Stimulated activated CD4-positive, alpha-beta T cell treated with anti-CD3 and anti-CD28 coated beads, Interleukin-1b, Interleukin-23, amount 100 ng/mL, for 4 hours (primary cell): Measurements from ENCODE around the gene CPZ.

Experiments used
- DNase-seq, 2 donors: peaks; one replicate each; pipeline ENCODE4 v3.0.0-alpha.2; 2020; ENCODE audit warnings: low read depth in 2 of 2

Gene CPZ

DNA sequence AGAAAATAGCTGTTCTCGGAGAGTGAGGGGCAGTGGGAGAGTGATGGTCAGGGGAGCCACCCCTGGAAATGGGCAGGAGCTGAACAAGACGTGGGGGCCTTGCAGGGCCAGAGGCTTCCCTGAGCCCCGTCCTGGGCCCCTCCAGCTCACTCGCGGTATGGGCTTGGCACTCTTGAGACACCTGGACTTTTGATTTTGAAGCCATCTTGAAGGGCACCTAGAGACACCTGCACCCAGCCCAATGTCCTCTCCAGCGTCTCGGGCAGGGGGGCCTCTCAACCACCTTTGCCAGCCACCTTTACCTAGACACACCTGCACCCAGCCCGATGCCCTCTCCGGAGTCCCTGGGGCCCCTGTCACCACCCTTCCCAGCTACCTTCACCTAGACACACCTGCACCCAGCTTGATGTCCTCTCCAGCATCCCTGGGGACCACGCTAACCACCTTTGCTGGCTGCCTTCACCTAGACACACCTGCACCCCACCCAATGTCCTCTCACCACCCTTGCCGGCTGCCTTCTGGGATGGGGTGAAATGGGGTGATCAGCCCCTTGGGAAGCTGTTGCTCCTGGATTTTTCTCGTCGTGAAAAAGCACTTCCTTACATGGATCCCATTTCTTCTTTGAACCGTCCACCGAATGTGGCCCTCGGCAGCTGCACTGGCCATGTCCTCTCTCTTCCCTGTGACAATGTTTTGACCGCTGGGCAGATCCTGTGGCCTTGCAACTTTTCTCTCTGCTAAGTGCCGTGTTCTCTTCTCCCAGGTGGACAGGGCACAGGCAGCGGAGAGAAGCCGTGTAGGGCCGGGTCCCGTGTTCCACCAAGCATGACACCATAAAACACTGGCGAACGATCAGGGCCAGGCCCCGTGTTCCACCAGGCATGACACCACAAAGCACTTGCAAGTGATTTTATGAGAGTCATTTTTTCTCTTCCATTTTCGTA, 47.5 kb downstream of the CPZ start:
- no peak for DNase-seq

DNA sequence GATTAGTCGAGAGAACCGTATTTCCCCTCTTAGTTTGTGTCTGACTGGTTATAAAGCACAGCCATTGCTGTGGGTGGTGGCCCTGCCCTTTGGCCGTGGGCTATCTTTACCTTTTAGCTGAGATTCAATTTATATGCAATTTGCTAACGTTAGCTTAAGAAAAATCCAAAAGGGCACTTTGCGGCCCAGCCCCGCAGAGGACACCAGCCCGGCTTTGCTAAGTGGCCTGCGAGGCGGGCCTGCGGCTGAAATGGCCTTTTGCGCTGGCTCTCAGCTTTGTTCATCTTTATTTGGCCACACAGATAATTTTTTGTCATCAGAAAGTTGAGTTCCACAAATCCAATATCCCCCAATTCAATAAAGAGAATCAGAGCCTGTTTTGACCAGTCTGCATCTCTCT, 48.3 kb downstream of the CPZ start:
- no peak for DNase-seq

DNA sequence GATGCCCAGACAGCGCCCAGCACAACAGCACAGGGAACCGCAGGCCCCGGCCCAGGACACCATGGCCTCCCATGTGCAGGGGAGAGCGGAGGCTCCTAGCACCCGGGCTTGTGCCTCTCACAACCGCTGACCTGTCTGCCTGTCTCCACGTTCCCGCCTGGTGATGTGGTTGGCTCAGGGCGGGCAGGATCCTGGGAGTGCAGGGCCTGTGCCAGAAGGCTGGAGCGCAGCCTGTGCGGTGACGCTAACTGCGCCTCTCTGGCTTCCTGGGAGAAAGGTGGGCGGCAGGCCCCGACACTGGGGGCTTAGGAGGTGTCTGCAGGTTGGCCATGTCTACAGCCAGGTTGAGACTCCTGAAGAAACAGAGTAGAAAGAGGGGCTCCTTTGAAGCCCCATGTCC, 48.7 kb downstream of the CPZ start:
- no peak for DNase-seq

DNA sequence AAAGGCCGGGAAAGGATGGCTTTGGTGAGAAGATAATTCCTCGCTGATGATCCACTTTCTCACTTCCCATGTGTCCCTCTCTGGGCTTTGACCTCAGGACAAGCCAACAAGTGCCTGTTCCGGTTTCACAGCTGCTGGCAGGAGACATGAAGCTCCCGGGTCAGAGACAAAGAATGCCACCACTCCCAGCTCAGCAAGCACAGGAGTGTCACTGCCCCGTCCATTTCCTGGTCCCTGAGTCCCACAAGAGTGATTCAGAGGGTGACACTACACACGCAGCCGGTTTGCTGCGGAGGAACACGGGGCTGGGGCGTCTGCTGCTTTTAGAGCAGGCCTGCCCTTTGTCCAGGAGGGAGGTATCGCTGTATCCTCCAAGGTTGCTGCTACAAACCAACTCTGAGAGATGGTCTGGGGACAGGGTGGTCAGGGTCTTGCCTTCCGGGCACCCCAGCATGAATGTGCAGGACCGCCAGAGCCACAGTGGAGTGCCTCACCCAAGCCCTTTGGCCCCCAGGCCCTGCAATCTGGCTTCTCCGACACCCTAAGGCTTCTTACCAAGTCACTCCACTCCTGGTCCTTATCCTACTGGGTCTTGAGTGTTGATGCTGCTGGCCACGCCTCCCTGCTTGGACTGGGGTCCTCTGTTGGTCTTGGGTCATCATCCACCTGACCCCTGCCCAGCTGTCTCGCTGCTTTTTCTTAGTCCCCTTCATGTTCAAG, 49.5 kb downstream of the CPZ start:
- DNase-seq: no peak

DNA sequence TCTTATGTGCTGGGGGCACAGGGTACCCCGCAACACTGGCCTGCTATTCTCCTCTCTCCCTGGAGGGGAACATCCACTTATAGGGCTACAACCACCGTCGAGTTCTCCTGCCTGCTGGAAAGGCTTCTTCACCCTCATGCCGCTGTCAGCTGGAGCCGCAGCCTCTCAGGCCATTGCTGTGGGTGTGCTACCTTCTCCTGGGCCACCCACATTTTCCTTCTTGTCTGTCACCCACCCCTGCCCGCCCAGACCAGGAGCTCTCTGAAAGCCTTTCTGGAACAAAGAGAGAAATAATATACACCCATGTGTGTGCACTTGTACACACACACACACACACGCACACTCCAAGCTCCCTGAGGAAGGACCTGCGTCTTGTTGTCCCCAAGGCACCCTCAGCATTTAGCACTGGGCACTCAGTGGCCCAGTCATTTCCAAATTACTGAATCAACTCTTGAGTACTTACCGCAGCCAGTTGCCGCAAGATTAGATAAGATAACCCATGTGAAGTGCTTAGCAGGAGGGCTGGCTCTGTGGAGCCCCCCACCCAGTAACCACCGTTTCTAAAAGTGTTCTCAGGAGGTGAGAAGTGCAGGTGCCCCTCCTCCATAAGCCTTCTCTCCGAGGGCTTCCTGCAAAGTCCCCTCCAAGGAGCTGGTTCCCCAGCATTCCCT, 50.2 kb downstream of the CPZ start:
- no peak for DNase-seq

DNA sequence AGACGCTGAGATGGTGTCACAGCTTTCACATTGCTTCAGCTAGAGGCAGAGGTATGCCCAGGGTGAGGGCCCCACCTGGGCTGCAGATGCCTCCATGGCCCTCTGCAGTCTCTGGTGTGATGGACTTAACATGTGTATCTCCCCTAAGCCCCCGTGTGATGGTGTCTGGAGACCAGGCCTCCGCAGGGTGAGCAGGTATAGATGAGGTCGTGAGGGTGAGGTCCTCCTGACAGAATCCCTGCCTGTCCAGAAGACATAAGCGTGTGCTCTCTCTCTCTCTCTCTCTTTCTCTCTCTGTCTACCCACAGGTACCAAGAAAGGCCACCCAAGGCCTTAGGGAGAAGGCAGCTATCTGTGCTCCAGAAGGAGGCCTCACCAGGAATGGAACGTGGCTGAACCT, 50.9 kb downstream of the CPZ start:
- DNase-seq: no peak

DNA sequence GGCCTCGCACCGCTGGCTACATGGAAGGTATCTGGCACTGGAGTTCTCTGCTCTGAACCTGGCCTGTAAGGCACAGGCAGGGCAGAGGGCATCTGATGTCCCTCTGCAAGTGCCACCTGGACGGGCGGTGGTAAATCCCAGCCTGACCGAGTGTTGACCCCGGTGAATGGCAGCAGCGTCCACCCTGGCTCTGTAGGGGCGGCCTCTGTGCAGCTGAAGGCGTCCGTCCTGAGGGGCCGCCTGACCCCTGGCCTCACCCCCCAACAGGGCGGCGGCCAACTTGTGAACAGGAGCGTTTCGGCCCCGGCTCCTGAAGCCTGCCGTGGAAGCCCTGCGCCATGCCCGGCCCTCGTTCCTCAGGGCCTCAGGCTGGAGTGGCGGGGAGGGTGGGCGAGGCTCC, 51.4 kb downstream of the CPZ start:
- no peak for DNase-seq

DNA sequence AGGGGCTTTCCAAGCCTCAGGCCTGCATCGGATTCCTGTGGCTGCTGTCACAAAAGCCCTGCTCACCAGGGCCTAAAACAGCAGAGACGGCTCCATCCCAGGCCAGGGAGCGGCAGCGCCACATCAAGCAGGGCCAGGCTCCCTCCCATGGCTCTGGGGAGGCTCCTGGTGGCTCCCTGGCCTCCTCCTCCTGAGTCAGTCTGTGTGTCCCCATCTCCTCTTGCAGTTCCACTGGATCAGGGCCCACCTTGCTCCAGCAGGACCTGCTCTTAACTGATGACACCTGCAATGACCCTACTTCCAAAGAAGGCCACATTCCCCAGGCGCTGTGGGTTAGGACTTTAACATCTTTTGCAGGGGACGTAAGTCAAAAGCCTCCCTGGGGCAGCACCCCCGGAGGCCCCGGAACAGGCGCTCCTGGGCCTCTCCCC, 51.9 kb downstream of the CPZ start:
- DNase-seq: no peak

DNA sequence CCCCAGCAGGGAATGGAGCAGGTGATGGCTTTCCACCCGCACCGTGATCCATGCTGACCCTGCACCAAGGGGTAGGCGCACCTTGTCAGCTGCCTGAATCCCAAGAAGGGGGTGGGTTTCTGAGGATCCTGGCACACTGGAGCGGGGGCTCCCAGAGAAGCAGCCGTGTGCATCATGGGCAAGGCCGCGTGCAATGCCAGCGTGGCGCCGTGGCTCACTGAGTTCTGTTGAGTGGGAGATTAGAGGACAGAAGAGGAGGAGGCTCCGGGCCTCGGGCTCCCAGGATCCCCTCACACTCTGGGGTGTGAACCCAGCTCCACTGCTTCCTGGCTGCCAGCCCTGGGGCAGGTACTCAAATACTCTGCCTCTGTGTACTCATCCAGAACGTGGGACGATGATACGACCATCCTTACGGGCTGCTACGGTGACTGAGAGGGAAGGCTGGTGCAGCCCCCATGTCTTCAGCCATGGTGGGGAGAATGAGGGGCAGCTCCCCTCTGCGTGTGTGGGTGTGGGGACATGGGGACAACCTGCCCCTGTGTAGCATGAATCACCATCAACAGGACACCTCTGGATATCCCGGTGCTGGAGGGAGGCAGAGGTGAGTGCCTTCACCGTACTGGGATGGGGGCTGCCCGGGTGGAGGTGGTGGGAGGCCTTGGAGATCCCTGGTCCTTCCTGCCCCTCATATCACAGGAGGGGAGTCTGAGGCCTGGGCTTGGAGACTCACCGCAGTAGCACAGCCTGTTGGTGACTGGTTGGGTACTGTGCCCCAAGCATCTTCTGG, 52.6 kb downstream of the CPZ start:
- no peak for DNase-seq

DNA sequence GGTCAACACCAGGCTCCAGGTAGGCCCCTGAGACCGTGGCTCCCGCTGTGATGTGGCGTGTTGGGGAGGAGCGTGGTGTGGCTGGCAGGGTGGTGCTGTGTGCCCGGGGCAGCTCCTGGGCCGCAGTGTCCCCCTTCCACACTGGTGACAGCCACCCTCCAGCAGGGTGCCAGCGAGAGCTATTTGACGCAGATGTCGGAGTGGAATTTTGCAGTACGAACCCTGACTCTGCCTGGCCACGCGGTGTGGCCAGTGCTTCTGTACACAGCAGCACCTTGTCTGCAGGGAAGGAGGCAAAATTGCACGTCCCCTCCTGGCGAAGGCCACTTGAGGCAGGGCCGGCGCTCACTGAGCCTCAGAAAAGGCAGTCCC, 53.2 kb downstream of the CPZ start:
- DNase-seq: no peak

DNA sequence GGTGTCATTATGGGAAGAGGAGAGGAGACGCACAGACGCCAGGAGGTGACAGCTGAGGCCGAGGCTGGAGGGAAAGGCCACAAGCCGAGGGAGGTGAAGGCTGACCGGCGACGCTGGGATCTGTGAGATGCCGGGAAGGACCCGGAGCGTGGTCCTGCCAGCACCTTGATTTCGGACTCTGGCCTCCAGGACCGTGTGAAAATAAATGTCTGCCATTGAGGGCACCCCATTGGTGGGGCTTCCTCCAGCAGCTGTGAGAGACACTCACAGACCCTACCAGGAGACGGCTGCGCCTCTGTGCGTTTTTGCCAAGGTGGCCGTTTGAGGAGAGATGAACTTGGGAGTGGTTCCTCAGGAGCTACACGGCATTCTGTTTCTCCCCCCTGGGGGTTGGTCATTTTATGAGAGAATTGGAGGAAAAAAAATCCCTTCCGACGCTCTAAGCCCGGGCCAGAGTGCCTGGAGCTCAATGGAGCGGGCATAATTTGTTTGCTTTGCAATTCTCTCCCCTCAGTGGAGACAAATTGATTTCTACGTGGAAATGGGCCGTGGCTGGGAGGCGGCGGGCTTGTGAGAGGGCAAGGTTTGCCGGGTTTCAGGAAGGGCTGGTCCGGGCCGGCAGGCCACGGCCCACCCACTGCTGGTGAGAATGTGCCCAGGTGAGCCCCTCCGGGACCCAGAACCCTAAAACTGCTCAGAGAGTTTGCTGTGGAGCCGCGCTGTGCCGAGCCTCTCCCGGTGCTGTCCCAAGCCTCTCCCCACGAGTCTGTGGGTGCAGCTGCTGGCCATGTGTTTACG, 53.9 kb downstream of the CPZ start:
- DNase-seq: no peak

DNA sequence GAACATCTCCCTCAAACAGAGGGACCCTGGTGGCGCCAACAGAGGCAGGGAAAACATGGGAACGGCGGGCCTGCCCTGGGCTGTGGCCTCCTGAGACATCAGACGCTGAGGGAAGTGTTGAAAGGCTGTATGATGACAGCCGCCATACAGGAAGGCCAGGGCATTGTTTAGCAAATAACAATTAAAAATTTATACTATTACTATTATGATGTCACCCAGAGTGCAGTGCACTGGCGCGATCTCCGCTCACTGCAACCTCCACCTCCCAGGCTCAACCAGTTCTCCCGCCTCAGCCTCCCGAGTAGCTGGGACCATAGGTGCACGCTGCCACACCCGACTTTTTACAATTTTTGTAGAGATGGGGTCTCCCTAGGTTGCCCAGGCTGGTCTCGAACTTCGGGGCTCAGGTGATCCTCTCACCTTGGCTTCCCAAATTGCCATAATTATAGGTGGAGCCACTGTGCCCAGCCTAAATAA, 54.6 kb downstream of the CPZ start:
- no peak for DNase-seq

DNA sequence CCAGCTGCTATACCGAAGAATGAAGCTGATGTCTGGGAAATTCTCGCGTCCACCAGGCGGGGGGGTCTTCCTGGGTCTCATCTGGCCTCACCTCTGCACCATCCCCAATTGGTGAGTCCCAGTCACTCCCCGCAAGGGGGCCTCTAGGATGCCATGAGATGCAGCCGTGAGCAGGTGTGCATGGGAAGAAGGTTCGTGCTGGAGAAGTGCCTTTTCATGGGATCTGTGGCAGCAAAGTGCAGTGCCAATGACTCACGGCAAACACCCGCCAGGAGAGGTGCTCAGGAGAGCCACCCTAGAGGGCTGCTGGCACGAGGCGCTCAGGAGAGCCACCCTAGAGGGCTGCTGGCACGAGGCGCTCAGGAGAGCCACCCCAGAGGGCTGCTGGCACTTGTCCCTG, 55.1 kb downstream of the CPZ start:
- DNase-seq: no peak

DNA sequence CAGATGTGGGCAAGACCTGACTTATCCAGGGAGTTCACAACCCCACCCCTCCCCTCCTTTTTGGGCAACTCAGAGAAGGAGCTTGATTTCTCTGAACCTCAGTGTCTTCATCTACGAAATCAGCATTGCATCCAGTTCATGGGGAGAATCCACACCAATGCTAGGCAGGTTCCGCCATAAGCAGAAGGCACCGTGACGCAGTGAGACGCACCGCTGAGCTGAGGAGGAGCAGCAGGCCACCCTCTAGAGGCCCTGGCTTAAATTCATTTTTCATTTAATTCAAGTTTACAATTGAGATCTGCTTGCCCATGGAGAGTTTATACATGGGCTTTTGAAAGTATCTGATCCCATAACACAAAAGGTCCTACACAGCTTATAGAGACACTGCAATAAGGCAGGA, 55.7 kb downstream of the CPZ start:
- DNase-seq: no peak

DNA sequence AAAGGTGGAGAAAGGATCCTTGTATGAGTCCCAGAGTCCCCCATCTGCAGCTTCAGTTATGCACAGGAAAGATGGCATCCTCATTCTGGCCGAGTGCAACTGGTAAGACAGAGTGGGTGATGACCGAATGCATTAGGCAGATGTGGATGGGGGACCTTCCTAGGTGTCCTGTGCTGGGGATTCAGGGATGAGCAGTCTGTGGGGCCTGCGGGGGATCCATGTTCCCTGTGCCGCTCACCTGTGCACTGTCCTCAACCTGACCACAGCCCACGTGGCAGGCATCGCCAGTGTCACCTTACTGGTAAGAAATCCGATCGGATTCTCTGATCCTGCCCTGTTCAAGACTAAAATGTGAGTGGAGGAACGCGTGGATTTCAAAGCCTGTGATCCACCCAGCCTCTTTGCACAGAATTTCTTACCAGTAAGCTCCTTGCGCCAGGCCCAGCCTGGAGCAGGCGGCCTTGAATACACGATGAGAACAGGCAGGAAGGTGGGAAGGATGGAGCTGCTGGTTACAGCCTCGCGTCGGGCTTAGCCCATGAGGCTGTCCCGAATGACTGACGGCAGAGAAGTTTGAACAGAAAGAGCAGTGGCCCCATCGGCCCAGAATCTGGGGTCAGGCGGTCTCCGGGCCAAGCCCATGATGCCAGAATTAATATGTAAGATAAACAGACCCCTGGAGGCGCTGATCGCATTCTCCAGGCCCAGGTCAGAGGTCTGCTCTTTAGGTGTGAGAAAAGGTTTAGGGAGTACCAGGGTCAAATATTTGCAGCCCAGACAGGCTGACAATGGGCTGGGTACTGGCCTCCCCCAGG, 56.5 kb downstream of the CPZ start:
- DNase-seq: no peak

DNA sequence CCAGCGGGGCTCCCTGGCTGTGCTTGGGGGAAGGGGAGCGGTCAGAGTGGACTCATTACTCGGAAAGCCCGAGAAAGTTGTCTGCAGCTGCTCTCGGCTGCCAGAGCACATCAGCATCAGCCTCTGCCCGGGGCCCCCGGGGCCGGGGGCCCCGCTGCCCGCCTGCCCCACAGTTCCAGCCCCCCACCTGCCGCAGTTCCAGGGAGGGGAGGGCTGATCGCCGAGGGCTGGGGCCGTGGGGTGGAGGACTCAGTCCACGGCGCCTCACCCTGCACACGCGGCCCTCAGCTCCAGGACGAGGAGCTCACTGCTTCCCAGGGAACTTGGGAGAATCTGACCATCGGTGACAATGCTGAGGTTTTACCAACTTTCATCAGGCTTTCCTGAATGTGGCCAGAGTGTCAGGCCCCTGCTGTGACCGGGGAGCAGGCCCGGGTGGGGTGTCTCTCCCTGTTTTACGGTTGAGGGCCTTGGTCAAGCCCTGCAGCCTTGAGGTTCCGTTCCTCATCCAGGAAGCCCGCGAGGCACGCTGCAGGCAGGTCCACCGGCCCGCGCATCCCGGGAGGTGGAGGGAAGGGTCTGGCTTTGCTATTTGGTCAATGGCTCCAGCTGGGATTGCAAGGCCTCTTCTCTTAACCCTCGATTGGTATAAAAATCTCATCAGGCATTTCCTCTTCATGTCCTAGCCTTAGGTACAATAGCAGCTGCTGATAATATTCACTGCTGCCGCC, 57.2 kb downstream of the CPZ start:
- DNase-seq: no peak

DNA sequence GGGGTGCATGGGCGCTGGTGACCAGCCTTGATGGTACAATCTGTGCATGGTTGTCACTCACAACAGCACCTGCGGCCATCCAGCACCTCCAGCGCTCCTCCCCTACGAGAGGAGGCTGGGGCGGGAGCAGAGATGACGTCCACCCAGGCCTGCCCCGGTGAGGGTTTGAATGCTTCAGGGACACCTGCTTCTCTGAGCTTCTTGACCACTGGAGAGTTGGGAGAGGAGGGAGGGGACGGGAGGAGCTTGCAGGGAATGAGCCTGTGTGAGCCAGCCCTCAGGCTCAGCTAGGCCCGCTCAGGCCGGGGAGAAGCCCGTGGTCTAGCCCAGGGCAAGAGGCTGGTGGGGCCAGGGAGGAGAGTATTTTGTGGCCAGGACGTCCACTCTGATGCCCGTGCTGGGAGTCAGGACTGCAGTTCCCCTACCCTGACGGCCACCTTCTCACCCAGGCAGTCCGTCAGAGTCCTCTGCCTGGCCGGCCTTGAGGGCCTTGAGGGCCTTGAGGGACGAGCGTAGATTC, 59.2 kb downstream of the CPZ start:
- DNase-seq: no peak

DNA sequence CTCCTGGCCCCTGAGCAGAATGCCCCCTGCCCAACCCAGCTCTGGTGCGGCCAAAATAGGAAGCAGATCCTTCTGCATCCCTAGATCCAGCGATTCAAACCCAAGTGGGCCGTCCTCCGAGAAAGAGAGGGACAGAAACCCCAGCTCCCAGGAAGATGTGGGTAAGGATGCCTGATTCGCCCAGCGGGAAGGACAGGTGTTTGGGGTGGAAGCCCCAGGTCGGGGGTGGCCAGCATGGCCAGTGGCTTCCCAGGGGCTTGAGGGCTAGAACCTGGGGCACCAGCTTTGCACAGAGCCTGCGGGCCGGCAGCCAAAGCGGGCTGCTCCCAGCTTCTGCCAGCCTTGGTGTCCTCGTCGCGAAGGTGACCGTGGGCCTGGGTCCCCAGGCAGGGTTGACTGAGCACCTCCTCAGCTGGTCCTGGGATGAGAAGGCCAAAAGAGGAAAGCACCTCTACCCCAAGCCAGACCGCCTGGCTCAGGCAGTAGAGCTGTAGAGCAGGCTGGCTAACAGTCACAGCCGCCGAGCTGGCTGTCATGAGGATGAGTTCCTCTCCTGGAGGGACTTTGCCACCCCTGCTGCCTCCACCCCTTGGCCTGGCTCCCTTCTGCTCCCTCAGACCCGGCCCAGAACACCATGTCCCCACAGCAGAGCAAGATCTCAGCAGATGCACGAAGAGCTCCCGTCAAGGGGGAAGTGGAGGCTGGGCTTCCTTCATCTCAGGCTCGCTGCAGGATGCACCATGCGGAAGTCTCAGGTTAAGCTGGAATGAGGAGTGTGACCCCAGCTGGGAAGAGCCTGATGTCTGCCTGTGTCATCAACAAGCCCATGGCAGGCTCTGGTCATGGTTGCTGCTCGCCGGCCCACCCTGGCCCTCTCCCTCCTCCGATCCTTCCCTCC, 59.9 kb downstream of the CPZ start:
- no peak for DNase-seq
